ENCODE data around the gene MAP2K5. TPM values are rescaled to one million over a fixed set of nuclear protein-coding genes. Genes with fewer than 3 reads are reported as not detected.

The MAP2K5 gene
- total RNA-seq, 1 donor from 2014 or later: 2.9 TPM

- no peak for DNase-seq (ENCODE audit: low read depth)
- H3K27me3 ChIP-seq (ENCODE audit: control insufficient read depth, insufficient read depth, low read length): no peaks in the 10 kb centered on the region
- TF ChIP-seq CTCF (IDR thresholded peaks at IDR 0.05; ENCODE audit: insufficient read depth, low read length, severe bottlenecking): no peak
- no peaks in the 10 kb centered on the region for H3K36me3 ChIP-seq (ENCODE audit: control insufficient read depth, insufficient read depth, low read length)
- H3K4me3 ChIP-seq (ENCODE audit: low read depth, low read length): no peak overlapping the region
- FAIRE-seq: no peak
Measured at GRCh38 chr15:67717776-67718175, 175.3 kb downstream of the MAP2K5 start.

GRCh38 chr15:67719330-67719959 lies 176.9 kb downstream of the MAP2K5 start:
- DNase-seq (ENCODE audit: low read depth) (no peak), FAIRE-seq (no peak)
- Histone ChIP-seq H3K36me3 (ENCODE audit: control insufficient read depth, insufficient read depth, low read length) (no peaks in the 10 kb centered on the region), H3K27me3 (ENCODE audit: control insufficient read depth, insufficient read depth, low read length) (no peaks in the 10 kb centered on the region), H3K4me3 (ENCODE audit: low read depth, low read length) (no peak overlapping the region)
- TF ChIP-seq CTCF (IDR thresholded peaks at IDR 0.05; ENCODE audit: insufficient read depth, low read length, severe bottlenecking): no peak

- Histone ChIP-seq H3K4me3 (ENCODE audit: low read depth, low read length) (no peak overlapping the region), H3K27me3 (ENCODE audit: control insufficient read depth, insufficient read depth, low read length) (no peaks in the 10 kb centered on the region), H3K36me3 (ENCODE audit: control insufficient read depth, insufficient read depth, low read length) (no peaks in the 10 kb centered on the region)
- no peak for FAIRE-seq
- no peak for TF ChIP-seq CTCF (IDR thresholded peaks at IDR 0.05; ENCODE audit: insufficient read depth, low read length, severe bottlenecking)
- no peak for DNase-seq (ENCODE audit: low read depth)
Measured at GRCh38 chr15:67720556-67721175, 178.2 kb downstream of the MAP2K5 start.

- FAIRE-seq (no peak), DNase-seq (ENCODE audit: low read depth) (no peak)
Measured at GRCh38 chr15:67722030-67722817, 179.7 kb downstream of the MAP2K5 start.

GRCh38 chr15:67723294-67724024 lies 181.0 kb downstream of the MAP2K5 start:
- TF ChIP-seq CTCF (IDR thresholded peaks at IDR 0.05; ENCODE audit: insufficient read depth, low read length, severe bottlenecking): no peak
- Histone ChIP-seq H3K27me3 (ENCODE audit: control insufficient read depth, insufficient read depth, low read length) (no peaks in the 10 kb centered on the region), H3K4me3 (ENCODE audit: low read depth, low read length) (no peak overlapping the region), H3K36me3 (ENCODE audit: control insufficient read depth, insufficient read depth, low read length) (no peaks in the 10 kb centered on the region)
- FAIRE-seq: no peak
- no peak for DNase-seq (ENCODE audit: low read depth)

More at GRCh38 chr15:67722030-67722817, 179.7 kb downstream of the MAP2K5 start:
- Histone ChIP-seq H3K36me3 (ENCODE audit: control insufficient read depth, insufficient read depth, low read length) (no peaks in the 10 kb centered on the region), H3K27me3 (ENCODE audit: control insufficient read depth, insufficient read depth, low read length) (no peaks in the 10 kb centered on the region), H3K4me3 (ENCODE audit: low read depth, low read length) (no peak overlapping the region)
- no peak for TF ChIP-seq CTCF (IDR thresholded peaks at IDR 0.05; ENCODE audit: insufficient read depth, low read length, severe bottlenecking)

Data from bronchial epithelial cell (primary cell).